Measurements from ENCODE around the gene FAM20C. TPM values are rescaled to one million over a fixed set of nuclear protein-coding genes. Genes with fewer than 3 reads are reported as not detected.

The FAM20C gene
- total RNA-seq, 1 donor from 2014 or later: 57.0 TPM

DNA sequence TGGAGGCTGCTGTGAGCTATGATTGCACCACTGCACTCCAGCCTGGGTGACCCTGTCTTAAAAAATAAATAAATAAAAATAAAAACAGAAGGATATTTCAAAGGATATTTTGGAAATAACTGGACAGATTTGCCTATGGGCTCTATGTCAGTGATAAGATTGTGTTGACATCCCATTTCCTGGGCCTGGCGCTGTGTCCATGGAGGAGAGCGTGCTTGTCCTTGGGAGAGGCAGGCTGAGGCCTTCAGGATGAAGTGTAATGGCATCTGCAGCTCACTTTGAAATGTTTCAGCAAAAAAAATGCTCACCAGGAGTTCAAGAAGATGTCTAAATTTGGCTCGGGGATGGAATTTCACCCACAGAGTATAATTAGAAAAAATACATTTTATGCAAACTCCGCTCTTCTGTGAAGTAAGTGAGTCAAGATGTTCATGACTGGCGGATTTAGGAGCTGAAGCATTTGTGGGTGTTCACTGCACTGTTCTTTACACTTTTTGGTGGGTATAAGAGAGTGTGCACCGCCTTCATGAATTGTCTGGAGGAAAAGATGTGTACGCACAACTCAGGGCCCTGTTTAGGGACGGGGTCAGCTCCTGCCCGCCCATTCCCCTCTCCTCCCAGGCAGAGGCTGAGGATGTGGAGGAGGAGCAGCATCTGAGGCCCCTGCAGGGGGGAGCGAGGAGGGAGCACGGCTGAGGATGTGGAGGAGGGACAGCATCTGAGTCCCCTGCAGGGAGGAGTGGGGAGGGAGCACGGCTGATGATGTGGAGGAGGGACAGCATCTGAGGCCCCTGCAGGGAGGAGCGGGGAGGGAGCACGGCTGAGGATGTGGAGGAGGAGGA is 79.1 kb downstream of the FAM20C start:
- intact Hi-C loops (cut with DNase I): no loop called here
- ATAC-seq (no peak), DNase-seq (ENCODE audit: low spot score) (no peak)

DNA sequence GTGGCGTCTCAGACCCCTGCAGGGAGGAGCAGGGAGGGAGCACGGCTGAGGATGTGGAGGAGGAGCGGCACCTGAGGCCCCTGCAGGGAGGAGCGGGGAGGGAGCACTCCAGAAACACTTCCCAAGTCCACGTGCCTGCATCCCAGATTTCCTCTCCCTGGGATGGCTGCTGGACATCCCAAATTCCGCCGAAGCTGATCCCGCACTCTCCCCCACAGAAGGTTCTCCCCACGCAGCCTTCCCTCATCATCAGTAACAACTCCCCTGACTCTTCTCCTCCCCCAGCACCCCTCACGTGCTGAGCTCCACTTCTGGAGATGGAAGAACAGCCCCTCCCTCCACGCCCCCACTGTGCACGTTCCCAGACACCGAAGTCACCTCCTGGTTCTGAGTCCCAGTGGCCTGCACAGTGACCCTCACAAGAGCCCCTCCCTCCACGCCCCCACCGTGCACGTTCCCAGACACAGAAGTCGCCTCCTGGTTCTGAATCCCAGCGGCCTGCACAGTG is 79.8 kb downstream of the FAM20C start:
- intact Hi-C loops (cut with DNase I): no loop called here
- DNase-seq (ENCODE audit: low spot score): no peak
- no peak for ATAC-seq

DNA sequence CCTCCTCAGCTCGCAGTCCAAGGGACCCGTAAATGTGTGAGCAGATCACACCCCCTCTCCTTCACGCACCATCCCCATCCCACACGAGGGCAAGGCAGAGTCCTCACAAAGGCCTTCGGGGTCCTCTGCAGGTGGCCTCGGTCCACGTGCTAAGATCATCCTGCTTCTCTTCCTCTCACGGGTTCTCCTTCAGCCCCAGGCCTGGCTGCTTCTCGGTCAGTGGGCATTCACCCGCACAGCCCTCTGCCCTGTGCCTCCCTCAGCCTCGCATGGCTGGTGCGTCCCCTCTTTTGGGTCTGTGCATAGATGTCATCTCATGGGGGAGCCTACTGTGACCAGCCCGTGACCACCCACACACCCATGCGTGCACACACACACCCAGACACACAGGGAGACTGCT is 80.3 kb downstream of the FAM20C start:
- DNase-seq (ENCODE audit: low spot score): no peak
- ATAC-seq: no peak
- intact Hi-C loops (cut with DNase I): no loop called here

DNA sequence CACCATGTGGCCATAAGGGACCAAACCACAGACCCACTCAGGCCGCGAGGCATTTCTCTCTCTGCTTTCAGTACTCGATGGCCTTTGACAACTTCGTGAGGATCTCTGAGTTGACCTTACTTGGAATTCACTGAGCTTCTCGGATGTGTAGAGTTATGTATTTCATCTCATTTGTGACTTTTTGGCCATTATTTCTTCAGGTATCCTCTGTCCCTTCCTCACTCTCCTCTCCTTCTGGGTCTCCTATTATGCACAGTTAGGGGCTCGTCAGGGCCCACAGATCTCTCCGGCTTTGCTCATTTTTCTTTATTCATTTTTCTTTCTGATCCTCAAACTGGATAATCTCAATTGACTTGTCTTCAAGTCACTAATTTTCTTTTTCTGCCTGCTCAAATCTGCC is 81.0 kb downstream of the FAM20C start:
- ATAC-seq (no peak), DNase-seq (ENCODE audit: low spot score) (no peak)
- intact Hi-C loops (cut with DNase I): no loop called here

DNA sequence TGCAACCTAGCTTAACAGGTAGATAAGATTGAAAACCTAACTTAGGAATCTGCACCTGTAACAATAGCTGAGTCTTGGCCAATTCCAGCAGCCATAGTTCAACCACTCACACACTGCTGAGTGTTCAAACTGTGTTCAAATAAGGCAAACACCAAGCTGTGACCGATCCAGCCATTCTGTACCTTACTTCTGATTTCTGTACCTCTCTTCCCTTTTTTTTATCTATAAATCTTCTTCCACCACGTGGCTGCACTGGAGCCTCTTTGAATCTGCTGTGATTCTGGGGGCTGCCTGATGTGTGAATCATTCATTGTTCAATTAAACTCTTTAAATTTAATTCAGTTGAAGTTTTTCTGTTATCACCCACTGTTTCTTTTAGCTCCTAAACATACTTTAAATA is 81.9 kb downstream of the FAM20C start:
- intact Hi-C loops (cut with DNase I): no loop called here
- DNase-seq (ENCODE audit: low spot score): no peak
- ATAC-seq: no peak

DNA sequence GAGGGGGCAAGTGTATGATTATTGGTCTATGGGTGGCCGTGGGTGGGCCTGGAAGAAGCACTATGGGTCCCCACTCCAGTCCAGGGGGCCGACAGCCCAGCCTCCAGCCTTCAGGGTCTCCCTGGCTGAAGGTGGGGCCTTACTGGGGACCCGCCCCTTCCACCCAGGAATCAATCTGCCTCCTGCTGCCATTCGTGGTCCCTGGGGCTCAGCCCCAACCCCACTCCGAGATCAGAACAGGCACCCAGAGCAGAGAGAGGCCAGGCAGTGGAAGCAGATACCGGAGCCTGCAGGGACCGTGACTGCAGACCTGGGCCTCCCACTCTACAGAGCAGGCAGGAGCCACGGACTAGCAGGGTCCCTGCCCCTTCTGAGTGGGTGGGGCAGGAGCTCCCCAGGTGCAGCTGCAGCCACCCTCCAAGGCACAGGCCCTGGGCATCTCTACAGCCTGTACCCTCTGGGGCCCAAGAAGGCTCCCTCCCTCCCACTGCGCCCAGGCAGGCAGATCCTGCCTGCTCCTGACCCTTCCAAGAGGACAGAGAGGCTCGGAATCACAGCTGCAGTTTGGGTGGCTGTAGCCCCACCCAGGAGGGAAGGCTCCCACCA is 84.0 kb downstream of the FAM20C start:
- no peak for ATAC-seq
- DNase-seq (ENCODE audit: low spot score): no peak

DNA sequence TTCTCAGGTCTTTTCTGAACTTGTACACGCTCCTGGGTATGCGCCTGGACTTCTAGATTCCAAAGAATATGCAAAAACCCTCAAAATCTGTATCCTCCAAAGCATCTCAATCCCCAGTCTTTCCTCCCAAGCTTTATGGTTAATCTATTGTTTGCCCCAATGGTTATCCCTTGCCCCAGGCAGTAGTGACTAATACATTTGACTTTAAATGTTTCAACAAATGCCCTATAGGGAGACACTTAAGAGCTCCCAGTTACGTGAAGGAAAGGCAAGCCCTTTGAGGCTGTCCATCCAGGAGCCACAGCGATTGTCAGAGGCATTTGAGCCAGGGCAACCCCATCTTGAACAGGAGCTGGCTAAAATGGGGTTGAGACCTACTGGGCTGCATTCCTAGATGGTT is 84.9 kb downstream of the FAM20C start:
- ATAC-seq (no peak), DNase-seq (ENCODE audit: low spot score) (no peak)
- intact Hi-C loops (cut with DNase I): no loop called here

More for the DNA sequence above, 84.0 kb downstream of the FAM20C start:
- intact Hi-C loops (cut with DNase I): no loop called here

DNA sequence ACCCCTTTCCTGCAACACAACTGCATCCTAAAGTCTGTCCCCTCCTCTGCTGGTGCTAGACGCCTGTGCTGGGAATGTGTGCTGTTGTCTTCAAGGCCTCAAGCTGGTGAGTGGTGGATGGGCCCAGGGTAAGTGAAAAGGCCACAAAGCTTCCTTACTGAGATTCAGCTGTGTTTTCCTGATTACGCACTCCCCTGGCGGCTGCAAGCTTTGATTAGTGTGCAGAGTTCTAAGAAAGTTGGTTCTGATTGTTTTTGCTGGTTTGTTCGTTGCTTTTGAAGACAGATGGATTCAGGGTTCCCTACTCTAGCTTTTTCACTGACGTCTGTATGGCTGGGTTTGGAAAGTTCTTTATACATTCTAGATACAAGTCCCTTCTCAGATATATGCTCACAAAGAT is 85.7 kb downstream of the FAM20C start:
- DNase-seq (ENCODE audit: low spot score): no peak
- intact Hi-C loops (cut with DNase I): no loop called here
- ATAC-seq: no peak

DNA sequence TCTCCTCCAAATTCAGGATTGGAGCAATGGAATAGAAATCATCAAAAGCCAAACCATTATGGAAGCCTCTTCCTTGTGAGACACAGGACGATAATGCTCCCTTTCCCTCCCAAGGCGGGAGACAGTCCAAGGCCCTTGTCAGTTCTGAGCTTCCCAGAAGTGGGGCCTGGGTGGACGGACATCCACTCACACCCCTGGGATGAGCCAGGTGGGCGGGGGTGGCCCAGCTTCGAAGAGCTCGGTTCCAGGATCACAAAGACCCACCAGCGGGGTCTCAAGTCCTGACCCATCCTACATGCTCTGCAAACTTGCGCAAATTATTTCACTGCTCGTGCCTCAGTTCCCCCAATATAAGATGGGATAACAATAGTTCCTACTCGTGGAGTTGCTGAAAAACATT is 87.5 kb downstream of the FAM20C start:
- ATAC-seq (no peak), DNase-seq (ENCODE audit: low spot score) (no peak)
- intact Hi-C loops (cut with DNase I): no loop called here

DNA sequence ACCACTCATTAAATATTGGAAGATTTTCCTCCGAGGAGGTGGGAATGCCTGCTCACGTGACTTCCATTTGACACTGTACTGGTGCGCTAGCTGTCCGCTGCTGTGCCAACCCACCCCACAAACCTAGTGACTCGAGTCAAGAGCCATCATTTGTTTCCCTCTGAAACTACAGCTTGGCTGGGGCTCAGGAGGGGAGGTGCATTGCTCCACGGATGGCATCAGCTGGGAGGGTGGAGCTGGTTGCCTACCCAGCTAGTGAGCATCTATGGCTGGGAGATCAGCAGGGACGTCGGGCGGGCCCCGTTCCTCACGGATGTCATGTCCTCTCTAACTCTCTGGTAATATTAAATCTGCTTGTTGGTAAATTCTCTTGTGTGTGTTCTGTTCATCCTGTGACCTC is 88.1 kb downstream of the FAM20C start:
- ATAC-seq (no peak), DNase-seq (ENCODE audit: low spot score) (no peak)
- intact Hi-C loops (cut with DNase I): no loop called here

DNA sequence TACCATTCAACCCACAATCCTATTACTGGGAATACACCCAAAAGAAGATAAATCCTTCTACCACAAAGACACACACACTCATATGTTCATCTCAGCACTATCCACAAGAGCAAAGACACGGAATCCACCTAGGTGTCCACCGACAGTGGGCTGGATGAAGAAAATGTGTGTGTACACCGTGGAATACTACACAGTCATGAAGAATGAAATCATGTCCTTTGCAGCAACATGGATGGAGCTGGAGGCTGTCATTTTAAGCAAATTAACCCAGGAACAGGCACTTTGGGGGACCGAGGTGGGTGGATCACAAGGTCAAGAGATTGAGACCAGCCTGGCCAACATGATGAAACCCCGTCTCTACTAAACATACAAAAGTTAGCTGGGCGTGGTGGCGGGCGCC is 89.3 kb downstream of the FAM20C start:
- intact Hi-C loops (cut with DNase I): no loop called here
- ATAC-seq (no peak), DNase-seq (ENCODE audit: low spot score) (no peak)

DNA sequence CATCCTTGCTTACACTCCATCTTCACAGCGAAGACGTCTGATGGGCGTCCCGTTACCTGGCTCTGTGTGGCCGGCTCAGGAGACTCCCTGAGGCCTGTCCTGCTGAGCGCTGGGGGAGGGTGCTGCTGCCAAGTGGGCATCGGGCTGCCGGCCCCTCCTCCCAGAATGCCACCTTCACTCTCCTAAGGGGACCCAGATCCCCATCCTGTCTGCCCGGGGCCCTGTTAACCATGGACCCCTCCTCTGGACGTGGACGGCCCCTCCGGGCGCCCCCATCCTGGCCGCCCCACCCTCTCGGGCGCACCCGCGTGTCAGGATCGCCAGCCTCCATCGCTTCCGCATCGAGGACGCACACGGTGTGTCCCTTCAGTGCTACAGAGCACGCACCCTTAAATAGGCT is 90.2 kb downstream of the FAM20C start:
- no peak for DNase-seq (ENCODE audit: low spot score)
- intact Hi-C loops (cut with DNase I): no loop called here
- ATAC-seq: no peak

DNA sequence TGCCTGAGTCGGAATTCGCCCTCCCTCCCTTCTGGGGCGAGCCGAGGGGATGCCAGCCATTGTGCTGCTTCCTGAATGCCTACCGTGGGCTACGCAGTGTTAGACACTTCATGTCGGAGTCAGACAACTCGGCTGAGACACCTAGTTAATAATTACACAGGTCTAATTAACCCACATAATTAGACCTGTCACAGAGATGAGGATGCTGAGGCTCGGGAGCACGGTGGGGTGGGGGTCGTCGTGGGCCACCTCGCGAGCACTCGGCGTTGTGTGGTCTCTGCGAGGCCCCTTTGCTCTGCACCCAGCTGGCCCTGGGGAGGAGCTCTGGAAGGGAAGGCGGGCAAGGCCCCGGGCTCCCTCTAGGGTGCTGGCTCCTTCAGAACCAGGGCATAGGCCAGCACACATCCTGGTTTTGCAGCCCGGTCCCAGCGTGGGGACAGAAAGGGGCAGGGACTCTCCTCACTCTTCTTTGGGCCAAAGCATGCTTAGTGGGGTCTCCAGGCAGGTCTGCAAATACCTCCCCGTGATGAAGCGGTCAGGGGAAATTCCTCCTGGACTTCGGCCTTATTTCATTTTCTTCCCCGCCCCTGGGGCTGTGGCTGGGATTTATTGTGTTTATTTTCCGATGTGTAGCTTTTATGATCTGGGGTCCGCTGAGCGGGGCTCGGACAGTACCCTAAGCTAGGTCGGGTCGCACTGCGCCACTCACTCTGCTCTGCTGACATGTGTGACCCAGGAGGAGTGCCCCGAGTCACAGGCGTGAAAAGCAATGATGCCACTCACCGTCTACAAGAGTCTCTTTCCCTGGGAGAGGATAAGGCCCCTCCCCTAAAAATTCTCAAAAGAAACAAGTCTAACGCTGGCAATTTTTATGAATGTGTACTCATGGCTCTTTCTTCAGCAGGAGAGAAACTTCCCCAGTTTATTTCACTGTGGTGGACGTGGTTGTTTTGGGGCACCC is 92.7 kb downstream of the FAM20C start:
- DNase-seq (ENCODE audit: low spot score) (no peak), ATAC-seq (no peak)
- intact Hi-C loops (cut with DNase I): no loop called here

DNA sequence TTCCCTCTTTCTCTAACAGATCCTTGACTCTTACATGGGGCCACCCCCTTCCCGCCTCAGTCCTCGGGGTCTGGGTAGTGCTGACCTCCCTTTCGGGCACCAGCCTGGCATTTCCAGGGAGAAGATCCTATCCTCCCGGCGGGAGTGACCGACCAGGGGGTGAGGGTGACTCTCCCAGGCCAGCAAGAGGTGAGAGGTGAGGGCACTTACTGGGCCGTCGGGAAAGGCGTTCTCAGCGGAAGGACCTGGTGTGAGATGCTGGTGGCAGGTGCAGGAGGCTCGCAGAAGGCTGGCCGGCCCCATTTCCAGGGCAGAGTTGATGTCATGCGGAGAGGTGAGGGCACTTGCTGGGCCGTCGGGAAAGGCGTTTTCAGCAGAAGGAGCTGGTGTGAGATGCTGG is 93.4 kb downstream of the FAM20C start:
- DNase-seq (ENCODE audit: low spot score) (no peak), ATAC-seq (no peak)
- intact Hi-C loops (cut with DNase I): no loop called here

DNA sequence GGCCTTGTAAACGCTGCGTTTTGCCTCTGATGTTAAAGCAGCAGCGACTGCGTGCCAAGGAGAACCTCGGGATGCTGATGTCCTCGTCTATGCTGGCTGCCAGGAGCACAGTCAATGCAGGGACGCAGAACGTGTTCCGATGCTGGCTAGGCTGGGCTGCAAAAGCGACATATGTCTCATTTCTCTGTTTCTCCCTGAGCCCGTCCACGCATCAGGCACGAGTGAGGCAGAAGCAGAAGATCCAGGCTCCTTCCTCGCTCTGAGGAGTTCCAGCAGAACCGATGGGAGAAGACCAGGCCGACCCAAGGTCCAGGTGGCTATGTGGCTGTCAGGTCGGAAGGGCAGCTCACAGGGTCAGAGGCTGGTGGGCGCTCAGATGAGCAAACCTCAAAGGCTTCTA is 93.9 kb downstream of the FAM20C start:
- DNase-seq (ENCODE audit: low spot score) (no peak), ATAC-seq (no peak)
- intact Hi-C loops (cut with DNase I): no loop called here

DNA sequence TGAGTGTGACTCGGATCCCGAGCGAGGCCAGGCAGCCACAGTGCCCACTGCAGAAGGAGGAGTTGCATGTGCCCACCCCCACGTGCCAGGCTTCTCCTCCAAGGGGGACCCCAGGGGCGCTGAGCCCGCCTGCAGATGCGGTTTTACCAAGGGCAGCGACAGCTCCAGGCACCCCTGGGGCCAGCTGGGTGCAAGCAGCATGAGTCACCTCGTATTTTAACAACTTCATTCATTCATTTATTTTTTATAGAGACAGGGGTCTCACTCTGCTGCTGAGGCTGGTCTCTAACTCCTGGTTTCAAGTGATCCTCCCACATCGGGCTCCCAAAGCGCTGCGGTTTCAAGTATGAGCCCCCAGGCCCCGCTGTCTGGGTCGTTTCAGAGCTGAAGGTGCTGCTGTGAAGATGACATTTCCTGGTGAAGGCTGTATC is 96.3 kb downstream of the FAM20C start:
- peak; percentile 45 for DNase-seq (ENCODE audit: low spot score)
- intact Hi-C loops (cut with DNase I): no loop called here
- ATAC-seq: no peak

DNA sequence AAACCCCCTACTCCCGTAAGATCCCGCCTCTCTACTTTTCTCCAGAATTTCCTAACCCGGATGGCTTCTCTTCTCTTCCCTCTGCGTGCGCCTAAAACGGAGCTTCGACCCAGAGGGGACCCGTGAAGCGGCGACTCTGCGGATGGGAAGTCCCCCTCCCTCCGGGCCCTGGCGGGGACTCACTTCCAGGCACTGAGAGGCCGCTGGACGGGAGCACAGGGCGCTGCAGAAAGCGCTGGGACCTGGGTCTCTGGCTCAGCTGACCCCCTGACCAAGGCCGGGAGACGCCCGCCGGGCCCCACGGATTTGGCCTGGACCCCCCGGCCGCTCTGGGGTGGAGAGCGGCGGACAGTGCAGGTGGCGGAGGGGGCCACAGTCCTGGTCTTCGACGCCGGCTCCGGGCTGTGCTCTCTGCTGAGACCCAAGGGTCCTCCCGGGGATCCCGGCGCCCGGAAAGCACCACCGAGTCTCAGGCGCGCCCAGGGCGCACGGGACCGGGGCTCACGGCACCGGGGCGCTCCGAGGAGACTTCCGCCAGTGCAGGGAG is 96.9 kb downstream of the FAM20C start:
- peak; percentile 37 for DNase-seq (ENCODE audit: low spot score)
- intact Hi-C loops (cut with DNase I): no loop called here
- no peak for ATAC-seq

DNA sequence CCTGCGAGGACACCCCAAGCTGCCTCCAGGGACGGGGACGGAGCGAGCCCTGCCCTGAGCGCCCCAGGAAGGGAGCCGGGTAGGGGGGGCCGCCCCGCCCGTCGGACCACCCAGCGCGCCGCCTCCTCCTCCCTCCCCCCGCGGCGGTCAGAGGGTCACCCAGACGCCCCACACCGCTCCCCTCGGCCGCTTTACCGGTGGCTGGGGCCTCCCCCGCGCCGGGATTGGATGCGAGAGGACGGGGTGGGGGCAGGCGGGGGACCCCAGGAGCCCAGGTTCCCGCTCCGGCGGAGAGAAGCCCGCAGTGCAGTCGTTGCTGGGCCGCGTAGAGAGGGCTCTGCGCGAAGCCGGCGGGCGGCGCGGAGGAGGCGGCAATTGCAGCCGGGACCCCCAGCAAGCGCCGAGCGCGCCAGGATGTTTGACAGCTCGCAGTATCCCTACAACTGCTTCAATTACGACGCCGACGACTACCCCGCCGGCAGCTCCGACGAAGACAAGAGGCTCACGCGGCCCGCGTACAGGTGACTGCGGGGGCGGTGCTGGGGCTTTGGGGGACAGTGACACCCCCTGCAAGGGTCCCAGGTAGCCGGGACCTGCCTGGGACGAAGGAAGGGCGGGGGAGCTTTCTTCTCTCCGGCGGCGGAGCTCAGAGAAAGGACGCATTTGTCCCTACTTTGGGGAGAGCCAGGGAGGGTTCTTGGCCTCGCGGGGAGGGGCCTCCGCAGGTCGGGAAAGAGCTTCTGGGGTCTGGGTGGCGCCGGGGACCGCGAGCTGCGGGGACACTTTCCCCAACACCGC is 97.6 kb downstream of the FAM20C start, which contains the start of gene FOXL3:
Gene FOXL3, plus strand, starts transcription at position 415 of the 798 bp plus-strand sequence. Its CDS starts 0 bp downstream, at position 415.
- ATAC-seq (no peak), DNase-seq (ENCODE audit: low spot score) (peak; percentile 40)
- intact Hi-C loops (cut with DNase I): no loop called here

Measured in sciatic nerve (tissue), 2 donors.